Spleen (tissue), 7 donors: ENCODE results near the gene TEX2.

Experiments used
- POLR2A ChIP-seq, 3 donors: fragments of 450-650 bp; IDR thresholded peaks; one replicate each; pipeline ENCODE4 v1.5.1; 2017; ENCODE audit warnings: antibody characterized with exemption in 3 of 3, mild to moderate bottlenecking in 1 of 3
- POLR2AphosphoS5 ChIP-seq, 3 donors: sonication (generic); formaldehyde crosslinking; IDR thresholded peaks; one replicate each; pipeline ENCODE4 v1.5.1; 2017; ENCODE audit warnings: antibody characterized with exemption in 3 of 3
- TF ChIP-seq, protein P1 (sequence below), 11 experiments: fragments of 200-600 bp in 7 of 11; fragments of 450-650 bp in 4 of 11; sonication (generic) in 4 of 11; IDR thresholded peaks in 8 of 11; conservative IDR thresholded peaks in 3 of 11; 1 replicate in 7 of 11; 2 replicates in 4 of 11; pipeline versions ENCODE4 v1.4.0 to v1.8.0; 2016 to 2021; ENCODE audit warnings: antibody characterized with exemption in 11 of 11, inconsistent platforms in 4 of 11, mild to moderate bottlenecking in 1 of 11
- donor health status: DM: no; HTN: no; CAD: no; lungs with moderate emphysema.
- donor health status: DM: no; HTN: no; CAD: no.
- donor health status: DM: no; HTN: no; CAD: no.

DNA sequence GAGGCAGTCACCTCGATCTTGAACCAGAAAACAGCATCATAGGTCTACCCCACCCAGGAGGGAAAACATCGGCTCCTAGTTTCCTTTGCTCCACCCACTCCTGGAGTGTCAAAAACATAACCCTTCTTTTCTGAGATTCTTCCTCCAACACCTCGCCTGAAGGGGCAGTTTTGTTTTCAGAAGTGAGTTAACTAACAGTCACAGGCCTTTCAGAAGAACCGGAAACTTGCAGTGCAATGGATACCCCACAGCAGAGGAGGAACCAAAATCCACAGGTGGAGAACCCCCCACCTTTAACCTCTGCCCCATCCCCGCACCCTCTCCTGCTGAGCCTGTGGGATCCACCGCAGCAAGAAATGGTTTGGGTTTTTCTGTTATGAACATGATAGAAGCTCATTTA lies 7.8 kb upstream of the TEX2 start:
- TF ChIP-seq, protein P1, sequence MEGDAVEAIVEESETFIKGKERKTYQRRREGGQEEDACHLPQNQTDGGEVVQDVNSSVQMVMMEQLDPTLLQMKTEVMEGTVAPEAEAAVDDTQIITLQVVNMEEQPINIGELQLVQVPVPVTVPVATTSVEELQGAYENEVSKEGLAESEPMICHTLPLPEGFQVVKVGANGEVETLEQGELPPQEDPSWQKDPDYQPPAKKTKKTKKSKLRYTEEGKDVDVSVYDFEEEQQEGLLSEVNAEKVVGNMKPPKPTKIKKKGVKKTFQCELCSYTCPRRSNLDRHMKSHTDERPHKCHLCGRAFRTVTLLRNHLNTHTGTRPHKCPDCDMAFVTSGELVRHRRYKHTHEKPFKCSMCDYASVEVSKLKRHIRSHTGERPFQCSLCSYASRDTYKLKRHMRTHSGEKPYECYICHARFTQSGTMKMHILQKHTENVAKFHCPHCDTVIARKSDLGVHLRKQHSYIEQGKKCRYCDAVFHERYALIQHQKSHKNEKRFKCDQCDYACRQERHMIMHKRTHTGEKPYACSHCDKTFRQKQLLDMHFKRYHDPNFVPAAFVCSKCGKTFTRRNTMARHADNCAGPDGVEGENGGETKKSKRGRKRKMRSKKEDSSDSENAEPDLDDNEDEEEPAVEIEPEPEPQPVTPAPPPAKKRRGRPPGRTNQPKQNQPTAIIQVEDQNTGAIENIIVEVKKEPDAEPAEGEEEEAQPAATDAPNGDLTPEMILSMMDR (IDR thresholded peaks at IDR 0.05 in 8 of 11, conservative IDR thresholded peaks at IDR 0.05 in 3 of 11) = no peak
- TF ChIP-seq POLR2AphosphoS5 (IDR thresholded peaks at IDR 0.05) (no peak), POLR2A (IDR thresholded peaks at IDR 0.05) (no peak)
